K562 (cell line): ENCODE measurements around the gene VIPR2. TPM values are rescaled to one million over a fixed set of nuclear protein-coding genes. Genes with fewer than 3 reads are reported as not detected.

Source experiments
- E2F1 ChIP-seq: sonication (generic); formaldehyde crosslinking; IDR thresholded peaks from 2 replicates; pipeline ENCODE4 v1.8.1; 2023; ENCODE audit warnings: mild to moderate bottlenecking, missing genetic modification reagents, moderate library complexity
- E2F6 ChIP-seq, 2 experiments: IDR thresholded peaks; 2 replicates each; pipeline ENCODE4 v1.6.1; 2011; ENCODE audit warnings: borderline replicate concordance in 1 of 2, control low read depth in 1 of 2, low read depth in 1 of 2, low read length in 1 of 2, mild to moderate bottlenecking in 1 of 2, mixed read lengths in 1 of 2, moderate library complexity in 1 of 2; ENCODE audit not compliant: insufficient read depth in 1 of 2, insufficient read length in 1 of 2, poor library complexity in 1 of 2, severe bottlenecking in 1 of 2; ENCODE audit errors: extremely low read depth in 1 of 2
- EP400 ChIP-seq: fragments of 450-650 bp; IDR thresholded peaks from 2 replicates; pipeline ENCODE4 v1.6.1; 2017; ENCODE audit warnings: antibody characterized with exemption, mild to moderate bottlenecking, moderate library complexity
- EZH2 ChIP-seq: IDR thresholded peaks from 2 replicates; pipeline ENCODE4 v1.6.1; 2012; ENCODE audit warnings: low read depth, mild to moderate bottlenecking, inconsistent platforms, low read length, borderline replicate concordance
- FOSL1 ChIP-seq: fragments of 200-800 bp; sonication (Bioruptor generic); conservative IDR thresholded peaks from 2 replicates; pipeline ENCODE4 v1.6.1; 2016; ENCODE audit warnings: missing genetic modification characterization, missing compliant biosample characterization
- GABPB1 ChIP-seq: sonication (generic); formaldehyde crosslinking; IDR thresholded peaks from 2 replicates; pipeline ENCODE4 v1.8.0; 2022; ENCODE audit warnings: mild to moderate bottlenecking, missing genetic modification reagents
- HEY1 ChIP-seq: fragments of 250-450 bp; sonication (Bioruptor Pico); IDR thresholded peaks from 2 replicates; pipeline ENCODE4 v1.5.0; 2020; ENCODE audit warnings: mild to moderate bottlenecking, moderate library complexity, borderline replicate concordance
- JUND ChIP-seq, 2 experiments: IDR thresholded peaks; 2 replicates in 1 of 2; 3 replicates in 1 of 2; pipeline ENCODE4 v1.6.1; 2011; ENCODE audit warnings: borderline replicate concordance in 2 of 2, low read depth in 2 of 2, low read length in 2 of 2, improper control_type of control experiment in 1 of 2, missing biosample characterization in 1 of 2, missing genetic modification characterization in 1 of 2, missing genetic modification reagents in 1 of 2
- MAZ ChIP-seq, 2 experiments: fragments of 450-650 bp in 1 of 2; sonication (generic) in 1 of 2; formaldehyde crosslinking; IDR thresholded peaks in 1 of 2; conservative IDR thresholded peaks in 1 of 2; 2 replicates each; pipeline versions ENCODE4 v1.4.0 to v1.5.0; 2020; ENCODE audit warnings: mild to moderate bottlenecking in 1 of 2, missing genetic modification reagents in 1 of 2
- NUFIP1 ChIP-seq: fragments of 450-650 bp; IDR thresholded peaks from 2 replicates; pipeline ENCODE4 v1.6.1; 2018; ENCODE audit not compliant: partially characterized antibody
- POLR2AphosphoS5 ChIP-seq: IDR thresholded peaks from 2 replicates; pipeline ENCODE4 v1.6.1; 2011; ENCODE audit warnings: mild to moderate bottlenecking, low read depth, low read length, moderate library complexity; ENCODE audit not compliant: control insufficient read depth, insufficient read depth
- SMAD4 ChIP-seq: fragments of 250-450 bp; sonication (Bioruptor Pico); conservative IDR thresholded peaks from 2 replicates; pipeline ENCODE4 v1.8.0; 2021; ENCODE audit warnings: inconsistent platforms, mild to moderate bottlenecking, moderate library complexity
- ZNF77 ChIP-seq: fragments of 250-450 bp; sonication (Bioruptor Pico); IDR thresholded peaks from 2 replicates; pipeline ENCODE4 v1.5.0; 2020
- polyA plus RNA-seq, 8 experiments: library from polyadenylated mRNA; depleted of rRNA in 4 of 8; stranded (reverse) in 5 of 8; unstranded in 3 of 8; fragments of >200 nt; fragmentation: Nextera tagmentation in 2 of 8; fragmentation: Illumina TruSeq in 1 of 8; extraction: Ambion mirVana in 2 of 8; extraction: Trizol in 1 of 8; gene quantifications; 2 replicates each; pipeline versions ENCODE4 v1.2.1 to v1.2.3, GENCODE V29; 2011 to 2014; ENCODE audit warnings: inconsistent platforms in 1 of 8, missing spikeins in 1 of 8
- total RNA-seq, 7 experiments: library from RNA; depleted of rRNA in 6 of 7; stranded (reverse); fragments of >200 nt in 6 of 7; fragmentation: Illumina TruSeq in 2 of 7; extraction: Trizol in 2 of 7; gene quantifications; 2 replicates each; pipeline versions ENCODE4 v1.2.1 to v1.2.3, GENCODE V29; 2011 to 2021; ENCODE audit warnings: low replicate concordance in 1 of 7
- TF ChIP-seq, protein P1 (sequence below): fragments of 150-350 bp; conservative IDR thresholded peaks from 2 replicates; pipeline ENCODE4 v1.6.1; 2014; ENCODE audit warnings: low read length
- TF ChIP-seq, protein P2 (sequence below): fragments of 200-800 bp; sonication (Bioruptor generic); IDR thresholded peaks from 2 replicates; pipeline ENCODE4 v1.6.1; 2017; ENCODE audit warnings: missing genetic modification characterization, missing compliant biosample characterization
- TF ChIP-seq, protein P3 (sequence below): fragments of 250-450 bp; sonication (Bioruptor Pico); IDR thresholded peaks from 2 replicates; pipeline ENCODE4 v1.4.0; 2020; ENCODE audit warnings: mild to moderate bottlenecking

The VIPR2 gene
- total and polyA plus RNA-seq, 9 of the 15 experiments (the other 6 are each of a cell fraction or from before 2014, with no cell fraction given), result 0.04 TPM; not detected in 8

- TF ChIP-seq, protein P1, sequence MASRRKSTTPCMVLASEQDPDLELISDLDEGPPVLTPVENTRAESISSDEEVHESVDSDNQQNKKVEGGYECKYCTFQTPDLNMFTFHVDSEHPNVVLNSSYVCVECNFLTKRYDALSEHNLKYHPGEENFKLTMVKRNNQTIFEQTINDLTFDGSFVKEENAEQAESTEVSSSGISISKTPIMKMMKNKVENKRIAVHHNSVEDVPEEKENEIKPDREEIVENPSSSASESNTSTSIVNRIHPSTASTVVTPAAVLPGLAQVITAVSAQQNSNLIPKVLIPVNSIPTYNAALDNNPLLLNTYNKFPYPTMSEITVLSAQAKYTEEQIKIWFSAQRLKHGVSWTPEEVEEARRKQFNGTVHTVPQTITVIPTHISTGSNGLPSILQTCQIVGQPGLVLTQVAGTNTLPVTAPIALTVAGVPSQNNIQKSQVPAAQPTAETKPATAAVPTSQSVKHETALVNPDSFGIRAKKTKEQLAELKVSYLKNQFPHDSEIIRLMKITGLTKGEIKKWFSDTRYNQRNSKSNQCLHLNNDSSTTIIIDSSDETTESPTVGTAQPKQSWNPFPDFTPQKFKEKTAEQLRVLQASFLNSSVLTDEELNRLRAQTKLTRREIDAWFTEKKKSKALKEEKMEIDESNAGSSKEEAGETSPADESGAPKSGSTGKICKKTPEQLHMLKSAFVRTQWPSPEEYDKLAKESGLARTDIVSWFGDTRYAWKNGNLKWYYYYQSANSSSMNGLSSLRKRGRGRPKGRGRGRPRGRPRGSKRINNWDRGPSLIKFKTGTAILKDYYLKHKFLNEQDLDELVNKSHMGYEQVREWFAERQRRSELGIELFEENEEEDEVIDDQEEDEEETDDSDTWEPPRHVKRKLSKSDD, result no peak
- TF ChIP-seq POLR2AphosphoS5, result no peak
- TF ChIP-seq FOSL1 (tag), result no peak
- TF ChIP-seq HEY1 (CRISPR knock-in tag), result no peak
- TF ChIP-seq E2F6 (IDR thresholded peaks at IDR 0.05; ENCODE audit: borderline replicate concordance in 1 of 2, extremely low read depth in 1 of 2, insufficient read depth in 1 of 2, insufficient read length in 1 of 2, low read depth in 1 of 2, low read length in 1 of 2, poor library complexity in 1 of 2, severe bottlenecking in 1 of 2), result peak; percentile 28 to 67
- TF ChIP-seq ZNF77 (CRISPR knock-in tag), result no peak
- TF ChIP-seq EP400, result peak; percentile 66
- no peak for TF ChIP-seq NUFIP1
- TF ChIP-seq SMAD4, result 0 out of 2 replicates have a peak, but pooled peaks have one; percentile 45
- TF ChIP-seq, protein P2, sequence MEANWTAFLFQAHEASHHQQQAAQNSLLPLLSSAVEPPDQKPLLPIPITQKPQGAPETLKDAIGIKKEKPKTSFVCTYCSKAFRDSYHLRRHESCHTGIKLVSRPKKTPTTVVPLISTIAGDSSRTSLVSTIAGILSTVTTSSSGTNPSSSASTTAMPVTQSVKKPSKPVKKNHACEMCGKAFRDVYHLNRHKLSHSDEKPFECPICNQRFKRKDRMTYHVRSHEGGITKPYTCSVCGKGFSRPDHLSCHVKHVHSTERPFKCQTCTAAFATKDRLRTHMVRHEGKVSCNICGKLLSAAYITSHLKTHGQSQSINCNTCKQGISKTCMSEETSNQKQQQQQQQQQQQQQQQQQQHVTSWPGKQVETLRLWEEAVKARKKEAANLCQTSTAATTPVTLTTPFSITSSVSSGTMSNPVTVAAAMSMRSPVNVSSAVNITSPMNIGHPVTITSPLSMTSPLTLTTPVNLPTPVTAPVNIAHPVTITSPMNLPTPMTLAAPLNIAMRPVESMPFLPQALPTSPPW, result peak; percentile 90
- TF ChIP-seq, protein P3, sequence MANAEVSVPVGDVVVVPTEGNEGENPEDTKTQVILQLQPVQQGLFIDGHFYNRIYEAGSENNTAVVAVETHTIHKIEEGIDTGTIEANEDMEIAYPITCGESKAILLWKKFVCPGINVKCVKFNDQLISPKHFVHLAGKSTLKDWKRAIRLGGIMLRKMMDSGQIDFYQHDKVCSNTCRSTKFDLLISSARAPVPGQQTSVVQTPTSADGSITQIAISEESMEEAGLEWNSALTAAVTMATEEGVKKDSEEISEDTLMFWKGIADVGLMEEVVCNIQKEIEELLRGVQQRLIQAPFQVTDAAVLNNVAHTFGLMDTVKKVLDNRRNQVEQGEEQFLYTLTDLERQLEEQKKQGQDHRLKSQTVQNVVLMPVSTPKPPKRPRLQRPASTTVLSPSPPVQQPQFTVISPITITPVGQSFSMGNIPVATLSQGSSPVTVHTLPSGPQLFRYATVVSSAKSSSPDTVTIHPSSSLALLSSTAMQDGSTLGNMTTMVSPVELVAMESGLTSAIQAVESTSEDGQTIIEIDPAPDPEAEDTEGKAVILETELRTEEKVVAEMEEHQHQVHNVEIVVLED (CRISPR knock-in tag), result no peak
- peak; percentile 24; the same call in 1 of the 2 replicates for TF ChIP-seq JUND (IDR thresholded peaks at IDR 0.05; ENCODE audit: borderline replicate concordance, low read depth, low read length)
- TF ChIP-seq JUND (tag; IDR thresholded peaks at IDR 0.05; ENCODE audit: borderline replicate concordance, low read depth, low read length), result no peak; the same call in 2 of the 3 replicates
- TF ChIP-seq E2F1 (CRISPR knock-in tag), result no peak
- TF ChIP-seq MAZ (CRISPR knock-in tag; conservative IDR thresholded peaks at IDR 0.05 in 1 of 2, IDR thresholded peaks at IDR 0.05 in 1 of 2), result peak in 1 of 2 experiments; percentile 16; a peak in 1 of 4 replicates
- TF ChIP-seq EZH2, result no peak
- TF ChIP-seq GABPB1 (CRISPR knock-in tag), result no peak
Measured at GRCh38 chr7:159015454-159016410, 128.9 kb downstream of the VIPR2 start (continued).
